Measurements from ENCODE around the gene LUM. TPM values are rescaled to one million over a fixed set of nuclear protein-coding genes. Genes with fewer than 3 reads are reported as not detected.

Gene LUM
- total and polyA plus RNA-seq, 4 donors = 3.7 to 22.3 (median 13.8) TPM

DNA sequence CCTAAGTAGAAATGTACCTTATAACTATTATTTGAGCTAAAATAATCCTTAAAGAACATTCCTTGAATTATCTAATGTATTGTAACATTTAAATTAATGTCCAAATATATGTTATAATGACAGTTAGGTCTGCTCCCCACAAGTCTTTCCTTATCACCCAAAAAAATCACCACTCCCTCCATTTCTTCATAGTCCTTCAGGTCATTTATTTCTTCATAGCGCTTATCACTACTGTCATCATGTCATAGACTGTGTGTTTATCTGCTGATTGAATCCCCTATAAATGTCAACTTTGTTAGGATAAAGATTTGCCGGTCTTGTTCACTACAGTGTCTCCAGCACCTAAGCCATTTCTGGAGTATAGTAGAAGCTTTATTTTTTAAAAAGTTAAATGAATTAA is 12.0 kb downstream of the LUM start:
- TF ChIP-seq, protein P1, sequence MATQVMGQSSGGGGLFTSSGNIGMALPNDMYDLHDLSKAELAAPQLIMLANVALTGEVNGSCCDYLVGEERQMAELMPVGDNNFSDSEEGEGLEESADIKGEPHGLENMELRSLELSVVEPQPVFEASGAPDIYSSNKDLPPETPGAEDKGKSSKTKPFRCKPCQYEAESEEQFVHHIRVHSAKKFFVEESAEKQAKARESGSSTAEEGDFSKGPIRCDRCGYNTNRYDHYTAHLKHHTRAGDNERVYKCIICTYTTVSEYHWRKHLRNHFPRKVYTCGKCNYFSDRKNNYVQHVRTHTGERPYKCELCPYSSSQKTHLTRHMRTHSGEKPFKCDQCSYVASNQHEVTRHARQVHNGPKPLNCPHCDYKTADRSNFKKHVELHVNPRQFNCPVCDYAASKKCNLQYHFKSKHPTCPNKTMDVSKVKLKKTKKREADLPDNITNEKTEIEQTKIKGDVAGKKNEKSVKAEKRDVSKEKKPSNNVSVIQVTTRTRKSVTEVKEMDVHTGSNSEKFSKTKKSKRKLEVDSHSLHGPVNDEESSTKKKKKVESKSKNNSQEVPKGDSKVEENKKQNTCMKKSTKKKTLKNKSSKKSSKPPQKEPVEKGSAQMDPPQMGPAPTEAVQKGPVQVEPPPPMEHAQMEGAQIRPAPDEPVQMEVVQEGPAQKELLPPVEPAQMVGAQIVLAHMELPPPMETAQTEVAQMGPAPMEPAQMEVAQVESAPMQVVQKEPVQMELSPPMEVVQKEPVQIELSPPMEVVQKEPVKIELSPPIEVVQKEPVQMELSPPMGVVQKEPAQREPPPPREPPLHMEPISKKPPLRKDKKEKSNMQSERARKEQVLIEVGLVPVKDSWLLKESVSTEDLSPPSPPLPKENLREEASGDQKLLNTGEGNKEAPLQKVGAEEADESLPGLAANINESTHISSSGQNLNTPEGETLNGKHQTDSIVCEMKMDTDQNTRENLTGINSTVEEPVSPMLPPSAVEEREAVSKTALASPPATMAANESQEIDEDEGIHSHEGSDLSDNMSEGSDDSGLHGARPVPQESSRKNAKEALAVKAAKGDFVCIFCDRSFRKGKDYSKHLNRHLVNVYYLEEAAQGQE (IDR thresholded peaks at IDR 0.05) = no peak
- no peak for TF ChIP-seq NR2F2 (IDR thresholded peaks at IDR 0.05)
- Histone ChIP-seq H3K36me3 (ENCODE audit: control insufficient read depth in 4 of 4, insufficient read depth in 3 of 4, low read depth in 1 of 4, low read length in 3 of 4) (no peaks in the 10 kb centered on the region), H3K27ac (ENCODE audit: low read depth in 1 of 2, low read length in 2 of 2) (no peak overlapping the region), H3K4me1 (ENCODE audit: control insufficient read depth in 4 of 4, insufficient read depth in 4 of 4, low read length in 3 of 4) (no peaks in the 10 kb centered on the region), H3K9me3 (ENCODE audit: control insufficient read depth in 4 of 4, low read length in 3 of 4) (no peaks in the 10 kb centered on the region), H3K27me3 (ENCODE audit: control insufficient read depth in 4 of 4, insufficient read depth in 4 of 4, low read length in 3 of 4) (no peaks in the 10 kb centered on the region), H3K4me3 (ENCODE audit: low read depth in 1 of 3, low read length in 3 of 3) (no peak overlapping the region), H3K9ac (ENCODE audit: low read depth in 1 of 2, low read length in 2 of 2) (no peak overlapping the region)
- 43% methylated on average over 2 of the region's 2 CpGs for WGBS
- no peak for DNase-seq (ENCODE audit: low spot score)

DNA sequence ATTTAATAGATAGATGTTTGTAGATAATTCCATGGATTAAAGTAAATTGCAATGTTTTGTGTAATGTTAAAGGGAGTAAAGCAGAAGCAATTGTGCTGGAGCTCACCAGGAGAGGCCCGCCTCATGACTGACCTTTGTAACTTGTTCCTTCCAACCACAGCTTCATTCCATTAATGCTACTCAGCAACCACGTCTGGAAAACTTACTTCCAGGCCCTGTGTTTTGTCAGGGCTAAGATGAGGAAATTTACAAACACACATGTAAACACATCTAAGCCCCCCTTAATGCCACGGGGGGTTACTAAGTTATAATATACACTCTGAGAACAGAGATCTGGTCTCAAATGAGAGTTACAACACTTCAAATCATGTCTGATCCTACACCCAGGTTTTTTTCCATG is 12.4 kb downstream of the LUM start:
- 31% methylated on average over 3 of the region's 3 CpGs for WGBS
- Histone ChIP-seq H3K27ac (ENCODE audit: low read depth in 1 of 2, low read length in 2 of 2) (no peak overlapping the region), H3K4me3 (ENCODE audit: low read depth in 1 of 3, low read length in 3 of 3) (no peak overlapping the region), H3K36me3 (ENCODE audit: control insufficient read depth in 4 of 4, insufficient read depth in 3 of 4, low read depth in 1 of 4, low read length in 3 of 4) (no peaks in the 10 kb centered on the region), H3K9me3 (ENCODE audit: control insufficient read depth in 4 of 4, low read length in 3 of 4) (no peaks in the 10 kb centered on the region), H3K4me1 (ENCODE audit: control insufficient read depth in 4 of 4, insufficient read depth in 4 of 4, low read length in 3 of 4) (no peaks in the 10 kb centered on the region), H3K9ac (ENCODE audit: low read depth in 1 of 2, low read length in 2 of 2) (no peak overlapping the region), H3K27me3 (ENCODE audit: control insufficient read depth in 4 of 4, insufficient read depth in 4 of 4, low read length in 3 of 4) (no peaks in the 10 kb centered on the region)
- TF ChIP-seq TAF1 (conservative IDR thresholded peaks at IDR 0.05) (no peak), RXRA (IDR thresholded peaks at IDR 0.05) (no peak), YY1 (IDR thresholded peaks at IDR 0.05) (no peak), JUND (IDR thresholded peaks at IDR 0.05) (no peak), FOXA2 (IDR thresholded peaks at IDR 0.05) (no peak), GABPA (IDR thresholded peaks at IDR 0.05 in 1 of 2, conservative IDR thresholded peaks at IDR 0.05 in 1 of 2) (no peak), RAD21 (IDR thresholded peaks at IDR 0.05) (no peak), FOXA1 (IDR thresholded peaks at IDR 0.05) (no peak), HNF4G (IDR thresholded peaks at IDR 0.05) (no peak)
- TF ChIP-seq, protein P2, sequence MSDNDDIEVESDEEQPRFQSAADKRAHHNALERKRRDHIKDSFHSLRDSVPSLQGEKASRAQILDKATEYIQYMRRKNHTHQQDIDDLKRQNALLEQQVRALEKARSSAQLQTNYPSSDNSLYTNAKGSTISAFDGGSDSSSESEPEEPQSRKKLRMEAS (IDR thresholded peaks at IDR 0.05) = no peak
- TF ChIP-seq, protein P3, sequence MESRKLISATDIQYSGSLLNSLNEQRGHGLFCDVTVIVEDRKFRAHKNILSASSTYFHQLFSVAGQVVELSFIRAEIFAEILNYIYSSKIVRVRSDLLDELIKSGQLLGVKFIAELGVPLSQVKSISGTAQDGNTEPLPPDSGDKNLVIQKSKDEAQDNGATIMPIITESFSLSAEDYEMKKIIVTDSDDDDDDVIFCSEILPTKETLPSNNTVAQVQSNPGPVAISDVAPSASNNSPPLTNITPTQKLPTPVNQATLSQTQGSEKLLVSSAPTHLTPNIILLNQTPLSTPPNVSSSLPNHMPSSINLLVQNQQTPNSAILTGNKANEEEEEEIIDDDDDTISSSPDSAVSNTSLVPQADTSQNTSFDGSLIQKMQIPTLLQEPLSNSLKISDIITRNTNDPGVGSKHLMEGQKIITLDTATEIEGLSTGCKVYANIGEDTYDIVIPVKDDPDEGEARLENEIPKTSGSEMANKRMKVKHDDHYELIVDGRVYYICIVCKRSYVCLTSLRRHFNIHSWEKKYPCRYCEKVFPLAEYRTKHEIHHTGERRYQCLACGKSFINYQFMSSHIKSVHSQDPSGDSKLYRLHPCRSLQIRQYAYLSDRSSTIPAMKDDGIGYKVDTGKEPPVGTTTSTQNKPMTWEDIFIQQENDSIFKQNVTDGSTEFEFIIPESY (IDR thresholded peaks at IDR 0.05) = no peak
- TF ChIP-seq, protein P1 (IDR thresholded peaks at IDR 0.05) = no peak
- TF ChIP-seq, protein P4, sequence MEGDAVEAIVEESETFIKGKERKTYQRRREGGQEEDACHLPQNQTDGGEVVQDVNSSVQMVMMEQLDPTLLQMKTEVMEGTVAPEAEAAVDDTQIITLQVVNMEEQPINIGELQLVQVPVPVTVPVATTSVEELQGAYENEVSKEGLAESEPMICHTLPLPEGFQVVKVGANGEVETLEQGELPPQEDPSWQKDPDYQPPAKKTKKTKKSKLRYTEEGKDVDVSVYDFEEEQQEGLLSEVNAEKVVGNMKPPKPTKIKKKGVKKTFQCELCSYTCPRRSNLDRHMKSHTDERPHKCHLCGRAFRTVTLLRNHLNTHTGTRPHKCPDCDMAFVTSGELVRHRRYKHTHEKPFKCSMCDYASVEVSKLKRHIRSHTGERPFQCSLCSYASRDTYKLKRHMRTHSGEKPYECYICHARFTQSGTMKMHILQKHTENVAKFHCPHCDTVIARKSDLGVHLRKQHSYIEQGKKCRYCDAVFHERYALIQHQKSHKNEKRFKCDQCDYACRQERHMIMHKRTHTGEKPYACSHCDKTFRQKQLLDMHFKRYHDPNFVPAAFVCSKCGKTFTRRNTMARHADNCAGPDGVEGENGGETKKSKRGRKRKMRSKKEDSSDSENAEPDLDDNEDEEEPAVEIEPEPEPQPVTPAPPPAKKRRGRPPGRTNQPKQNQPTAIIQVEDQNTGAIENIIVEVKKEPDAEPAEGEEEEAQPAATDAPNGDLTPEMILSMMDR (IDR thresholded peaks at IDR 0.05; ENCODE audit: low read depth, low read length, missing input control) = no peak
- DNase-seq (ENCODE audit: low spot score) = no peak

Measured in liver (tissue), 9 donors.